ENCODE data around the gene HCAR3.

GRCh38 chr12:122743895-122744525 lies 27.4 kb upstream of the HCAR3 start:
- TF ChIP-seq L3MBTL2 (conservative IDR thresholded peaks at IDR 0.05), result no peak
- no peak for TF ChIP-seq SUZ12 (IDR thresholded peaks at IDR 0.05)
